GM23338 (cell line): ENCODE results near the gene BEST1. TPM values are rescaled to one million over a fixed set of nuclear protein-coding genes. Genes with fewer than 3 reads are reported as not detected.

Experiments
- ATAC-seq: fragments of 200-7000 bp; cut with Tn5 transposase; 3 replicates; pipeline ENCODE4 v1.9.1; 2020
- DNase-seq: peaks from one replicate; pipeline ENCODE4 v3.0.0-alpha.2; 2015; ENCODE audit warnings: low spot score
- H2AFZ ChIP-seq: fragments of 200-600 bp; sonication (generic); 2 replicates; pipeline ENCODE4 v1.8.0; 2016; ENCODE audit warnings: antibody characterized with exemption, mild to moderate bottlenecking, moderate library complexity
- H3F3A ChIP-seq: fragments of 200-600 bp; sonication (generic); replicated peaks from 2 replicates; pipeline ENCODE4 v1.8.0; 2017; ENCODE audit warnings: antibody characterized with exemption, mixed run types, low read depth
- H3K27ac ChIP-seq: fragments of 200-600 bp; sonication (generic); 2 replicates; pipeline ENCODE4 v1.6.1; 2016; ENCODE audit warnings: low read depth
- H3K27me3 ChIP-seq: fragments of 200-600 bp; sonication (generic); 2 replicates; pipeline ENCODE4 v1.8.0; 2016; ENCODE audit warnings: mild to moderate bottlenecking, mixed run types, moderate library complexity; ENCODE audit not compliant: insufficient read depth
- H3K36me3 ChIP-seq: fragments of 200-600 bp; sonication (generic); 2 replicates; pipeline ENCODE4 v1.8.0; 2016; ENCODE audit warnings: mild to moderate bottlenecking; ENCODE audit not compliant: insufficient read depth
- H3K4me1 ChIP-seq: fragments of 200-600 bp; sonication (generic); 2 replicates; pipeline ENCODE4 v1.8.0; 2016; ENCODE audit warnings: mild to moderate bottlenecking, moderate library complexity; ENCODE audit not compliant: insufficient read depth
- H3K4me2 ChIP-seq: fragments of 200-600 bp; sonication (generic); 2 replicates; pipeline ENCODE4 v1.7.1; 2017; ENCODE audit warnings: mixed run types
- H3K4me3 ChIP-seq: fragments of 200-600 bp; sonication (generic); 2 replicates; pipeline ENCODE4 v1.6.1; 2016; ENCODE audit warnings: mixed run types
- H3K79me2 ChIP-seq: fragments of 200-600 bp; sonication (generic); replicated peaks from 2 replicates; pipeline ENCODE4 v1.8.0; 2017; ENCODE audit warnings: mild to moderate bottlenecking; ENCODE audit not compliant: insufficient read depth
- H3K9me2 ChIP-seq: fragments of 200-600 bp; sonication (generic); 2 replicates; pipeline ENCODE4 v1.8.0; 2017; ENCODE audit not compliant: insufficient read depth
- H4K20me1 ChIP-seq: fragments of 200-600 bp; sonication (generic); replicated peaks from 2 replicates; pipeline ENCODE4 v1.8.0; 2017; ENCODE audit warnings: mild to moderate bottlenecking; ENCODE audit not compliant: insufficient read depth
- H3K27ac Mint-ChIP-seq: 2 replicates; pipeline ENCODE4 v1.8.0; 2020; ENCODE audit warnings: inconsistent platforms, mild to moderate bottlenecking, moderate library complexity, mixed read lengths
- H3K27me3 Mint-ChIP-seq: 3 replicates; pipeline ENCODE4 v1.8.0; 2022; ENCODE audit warnings: low read depth, mild to moderate bottlenecking, moderate library complexity, mixed read lengths, inconsistent platforms; ENCODE audit not compliant: insufficient read depth, poor library complexity
- H3K36me3 Mint-ChIP-seq: 3 replicates; pipeline ENCODE4 v1.8.0; 2021; ENCODE audit warnings: low read depth, mild to moderate bottlenecking, inconsistent platforms, moderate library complexity, mixed read lengths
- H3K4me1 Mint-ChIP-seq: 3 replicates; pipeline ENCODE4 v1.8.0; 2020; ENCODE audit warnings: mild to moderate bottlenecking, inconsistent platforms, mixed read lengths
- H3K4me3 Mint-ChIP-seq: 3 replicates; pipeline ENCODE4 v1.8.0; 2021; ENCODE audit warnings: moderate library complexity, mild to moderate bottlenecking, inconsistent platforms, mixed read lengths
- H3K9me3 Mint-ChIP-seq: 3 replicates; pipeline ENCODE4 v1.8.0; 2020; ENCODE audit warnings: moderate library complexity, mild to moderate bottlenecking, inconsistent platforms, mixed read lengths
- CREB1 ChIP-seq: fragments of 250-450 bp; sonication (Bioruptor Pico); IDR thresholded peaks from 2 replicates; pipeline ENCODE4 v1.5.0; 2020; ENCODE audit warnings: low read depth, mild to moderate bottlenecking, moderate library complexity
- EZH2 ChIP-seq: fragments of 200-600 bp; sonication (generic); IDR thresholded peaks from one replicate; pipeline ENCODE4 v1.8.0; 2017; ENCODE audit warnings: antibody characterized with exemption, mild to moderate bottlenecking, low read depth; ENCODE audit not compliant: unreplicated experiment
- JUNB ChIP-seq: IDR thresholded peaks from one replicate; pipeline ENCODE4 v1.6.1; 2016; ENCODE audit warnings: antibody characterized with exemption; ENCODE audit not compliant: unreplicated experiment
- STAT1 ChIP-seq: IDR thresholded peaks from one replicate; pipeline ENCODE4 v1.6.1; 2016; ENCODE audit warnings: antibody characterized with exemption; ENCODE audit not compliant: unreplicated experiment
- ZNF114 ChIP-seq: fragments of 250-450 bp; sonication (Bioruptor Pico); IDR thresholded peaks from 2 replicates; pipeline ENCODE4 v1.5.0; 2020; ENCODE audit warnings: mild to moderate bottlenecking, moderate library complexity
- ZNF331 ChIP-seq: fragments of 250-450 bp; sonication (Bioruptor Pico); IDR thresholded peaks from 2 replicates; pipeline ENCODE4 v1.5.0; 2020; ENCODE audit warnings: low read depth, mild to moderate bottlenecking, moderate library complexity
- polyA plus RNA-seq: library from polyadenylated mRNA; unstranded; fragments of >200 nt; fragmentation: Nextera tagmentation; extraction: Ambion mirVana; gene quantifications from 2 replicates; pipeline ENCODE4 v1.2.1, GENCODE V29; 2016
- total RNA-seq: library from RNA; depleted of rRNA; stranded (reverse); fragments of >200 nt; shearing (Covaris generic); gene quantifications from 2 replicates; pipeline ENCODE4 v1.2.3, GENCODE V29; 2014
- TF ChIP-seq, protein P1 (sequence below): fragments of 250-450 bp; sonication (Bioruptor Pico); IDR thresholded peaks from 2 replicates; pipeline ENCODE4 v1.5.0; 2020; ENCODE audit warnings: mild to moderate bottlenecking, moderate library complexity

BEST1 gene
- total and polyA plus RNA-seq, 2 experiments from 2014 or later, result 0.35 to 0.44 TPM

DNA sequence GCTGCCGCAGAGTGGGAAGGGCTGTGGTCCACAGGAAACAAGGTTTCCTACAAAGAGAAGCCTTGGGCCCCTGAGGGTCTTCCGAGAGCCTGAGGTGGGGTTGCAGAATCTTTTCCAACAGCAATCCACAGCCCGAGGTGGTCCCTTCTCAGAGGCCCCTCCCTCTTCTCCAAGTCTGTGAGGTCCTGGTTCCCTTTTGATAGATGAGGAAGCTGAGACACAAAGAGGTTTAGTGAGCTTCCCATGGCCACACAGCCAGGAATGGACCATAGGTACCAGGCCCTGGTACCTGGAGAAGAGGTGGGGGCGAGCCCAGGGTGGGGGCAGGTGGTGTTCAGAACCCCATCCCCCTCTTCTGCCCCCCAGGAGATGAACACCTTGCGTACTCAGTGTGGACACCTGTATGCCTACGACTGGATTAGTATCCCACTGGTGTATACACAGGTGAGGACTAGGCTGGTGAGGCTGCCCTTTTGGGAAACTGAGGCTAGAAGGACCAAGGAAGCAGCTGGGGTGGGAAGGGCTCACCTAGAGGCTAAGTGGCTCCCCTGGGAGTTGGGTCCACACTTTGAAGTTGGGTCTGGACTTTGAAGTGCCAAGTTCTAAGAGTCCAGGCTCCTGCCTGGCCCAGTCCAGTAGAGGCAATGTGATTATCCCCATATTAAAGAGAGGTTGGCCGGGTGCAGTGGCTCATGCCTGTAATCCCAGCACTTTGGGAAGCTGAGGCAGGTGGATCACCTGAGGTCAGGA lies 7.0 kb downstream of the BEST1 start:
- no peak for TF ChIP-seq EZH2
- TF ChIP-seq JUNB, result no peak
- TF ChIP-seq ZNF331 (CRISPR knock-in tag), result no peak
- no peak for TF ChIP-seq ZNF114 (CRISPR knock-in tag)
- no peaks in the 10 kb centered on the region for H3K9me3 Mint-ChIP-seq
- H3K27ac Mint-ChIP-seq, result no peak overlapping the region
- H3K27me3 Mint-ChIP-seq, result peaks cover 24% of the 10 kb centered on the region
- Histone ChIP-seq H3K4me3 (no peak overlapping the region), H3K27ac (no peak overlapping the region), H4K20me1 (no peaks in the 10 kb centered on the region), H3K79me2 (no peaks in the 10 kb centered on the region), H3F3A (peaks cover 8% of the 10 kb centered on the region; the same call in 1 of the 2 replicates), H2AFZ (no peak overlapping the region), H3K4me1 (peaks cover 7% of the 10 kb centered on the region; the same call in 1 of the 2 replicates), H3K9me2 (no peaks in the 10 kb centered on the region), H3K27me3 (peaks cover 12% of the 10 kb centered on the region; the same call in 1 of the 2 replicates), H3K4me2 (no peak overlapping the region), H3K36me3 (no peaks in the 10 kb centered on the region)
- H3K36me3 Mint-ChIP-seq, result 0 out of 3 replicates have a peak, but pooled peaks cover 3% of the 10 kb centered on the region
- DNase-seq (no peak), ATAC-seq (no peak)
- H3K4me1 Mint-ChIP-seq, result no peaks in the 10 kb centered on the region; the same call in 2 of the 3 replicates
- H3K4me3 Mint-ChIP-seq, result no peak overlapping the region

GRCh38 chr11:61958590-61958989 lies 8.4 kb downstream of the BEST1 start:
- no peak overlapping the region for H3K4me3 ChIP-seq
- no peaks in the 10 kb centered on the region for H3K9me2 ChIP-seq
- ATAC-seq (no peak), DNase-seq (no peak)
- peaks cover 12% of the 10 kb centered on the region; the same call in 1 of the 2 replicates for H3K27me3 ChIP-seq
- H3K4me1 ChIP-seq, result peaks cover 7% of the 10 kb centered on the region; the same call in 1 of the 2 replicates
- Mint-ChIP-seq H3K4me1 (no peaks in the 10 kb centered on the region; the same call in 2 of the 3 replicates), H3K36me3 (peaks cover 15% of the 10 kb centered on the region), H3K27ac (no peak overlapping the region), H3K4me3 (no peak overlapping the region), H3K27me3 (peaks cover 32% of the 10 kb centered on the region), H3K9me3 (no peaks in the 10 kb centered on the region)
- H3K4me2 ChIP-seq, result no peak overlapping the region
- H2AFZ ChIP-seq, result no peak overlapping the region
- no peak overlapping the region for H3K27ac ChIP-seq
- no peaks in the 10 kb centered on the region for H3K79me2 ChIP-seq
- H4K20me1 ChIP-seq, result no peaks in the 10 kb centered on the region
- TF ChIP-seq CREB1 (CRISPR knock-in tag) (no peak), STAT1 (no peak), EZH2 (no peak)
- TF ChIP-seq, protein P1, sequence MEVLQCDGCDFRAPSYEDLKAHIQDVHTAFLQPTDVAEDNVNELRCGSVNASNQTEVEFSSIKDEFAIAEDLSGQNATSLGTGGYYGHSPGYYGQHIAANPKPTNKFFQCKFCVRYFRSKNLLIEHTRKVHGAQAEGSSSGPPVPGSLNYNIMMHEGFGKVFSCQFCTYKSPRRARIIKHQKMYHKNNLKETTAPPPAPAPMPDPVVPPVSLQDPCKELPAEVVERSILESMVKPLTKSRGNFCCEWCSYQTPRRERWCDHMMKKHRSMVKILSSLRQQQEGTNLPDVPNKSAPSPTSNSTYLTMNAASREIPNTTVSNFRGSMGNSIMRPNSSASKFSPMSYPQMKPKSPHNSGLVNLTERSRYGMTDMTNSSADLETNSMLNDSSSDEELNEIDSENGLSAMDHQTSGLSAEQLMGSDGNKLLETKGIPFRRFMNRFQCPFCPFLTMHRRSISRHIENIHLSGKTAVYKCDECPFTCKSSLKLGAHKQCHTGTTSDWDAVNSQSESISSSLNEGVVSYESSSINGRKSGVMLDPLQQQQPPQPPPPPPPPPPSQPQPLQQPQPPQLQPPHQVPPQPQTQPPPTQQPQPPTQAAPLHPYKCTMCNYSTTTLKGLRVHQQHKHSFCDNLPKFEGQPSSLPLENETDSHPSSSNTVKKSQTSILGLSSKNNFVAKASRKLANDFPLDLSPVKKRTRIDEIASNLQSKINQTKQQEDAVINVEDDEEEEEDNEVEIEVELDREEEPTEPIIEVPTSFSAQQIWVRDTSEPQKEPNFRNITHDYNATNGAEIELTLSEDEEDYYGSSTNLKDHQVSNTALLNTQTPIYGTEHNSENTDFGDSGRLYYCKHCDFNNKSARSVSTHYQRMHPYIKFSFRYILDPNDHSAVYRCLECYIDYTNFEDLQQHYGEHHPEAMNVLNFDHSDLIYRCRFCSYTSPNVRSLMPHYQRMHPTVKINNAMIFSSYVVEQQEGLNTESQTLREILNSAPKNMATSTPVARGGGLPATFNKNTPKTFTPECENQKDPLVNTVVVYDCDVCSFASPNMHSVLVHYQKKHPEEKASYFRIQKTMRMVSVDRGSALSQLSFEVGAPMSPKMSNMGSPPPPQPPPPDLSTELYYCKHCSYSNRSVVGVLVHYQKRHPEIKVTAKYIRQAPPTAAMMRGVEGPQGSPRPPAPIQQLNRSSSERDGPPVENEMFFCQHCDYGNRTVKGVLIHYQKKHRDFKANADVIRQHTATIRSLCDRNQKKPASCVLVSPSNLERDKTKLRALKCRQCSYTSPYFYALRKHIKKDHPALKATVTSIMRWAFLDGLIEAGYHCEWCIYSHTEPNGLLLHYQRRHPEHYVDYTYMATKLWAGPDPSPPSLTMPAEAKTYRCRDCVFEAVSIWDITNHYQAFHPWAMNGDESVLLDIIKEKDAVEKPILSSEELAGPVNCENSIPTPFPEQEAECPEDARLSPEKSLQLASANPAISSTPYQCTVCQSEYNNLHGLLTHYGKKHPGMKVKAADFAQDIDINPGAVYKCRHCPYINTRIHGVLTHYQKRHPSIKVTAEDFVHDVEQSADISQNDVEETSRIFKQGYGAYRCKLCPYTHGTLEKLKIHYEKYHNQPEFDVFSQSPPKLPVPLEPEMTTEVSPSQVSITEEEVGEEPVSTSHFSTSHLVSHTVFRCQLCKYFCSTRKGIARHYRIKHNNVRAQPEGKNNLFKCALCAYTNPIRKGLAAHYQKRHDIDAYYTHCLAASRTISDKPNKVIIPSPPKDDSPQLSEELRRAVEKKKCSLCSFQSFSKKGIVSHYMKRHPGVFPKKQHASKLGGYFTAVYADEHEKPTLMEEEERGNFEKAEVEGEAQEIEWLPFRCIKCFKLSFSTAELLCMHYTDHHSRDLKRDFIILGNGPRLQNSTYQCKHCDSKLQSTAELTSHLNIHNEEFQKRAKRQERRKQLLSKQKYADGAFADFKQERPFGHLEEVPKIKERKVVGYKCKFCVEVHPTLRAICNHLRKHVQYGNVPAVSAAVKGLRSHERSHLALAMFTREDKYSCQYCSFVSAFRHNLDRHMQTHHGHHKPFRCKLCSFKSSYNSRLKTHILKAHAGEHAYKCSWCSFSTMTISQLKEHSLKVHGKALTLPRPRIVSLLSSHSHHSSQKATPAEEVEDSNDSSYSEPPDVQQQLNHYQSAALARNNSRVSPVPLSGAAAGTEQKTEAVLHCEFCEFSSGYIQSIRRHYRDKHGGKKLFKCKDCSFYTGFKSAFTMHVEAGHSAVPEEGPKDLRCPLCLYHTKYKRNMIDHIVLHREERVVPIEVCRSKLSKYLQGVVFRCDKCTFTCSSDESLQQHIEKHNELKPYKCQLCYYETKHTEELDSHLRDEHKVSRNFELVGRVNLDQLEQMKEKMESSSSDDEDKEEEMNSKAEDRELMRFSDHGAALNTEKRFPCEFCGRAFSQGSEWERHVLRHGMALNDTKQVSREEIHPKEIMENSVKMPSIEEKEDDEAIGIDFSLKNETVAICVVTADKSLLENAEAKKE (CRISPR knock-in tag), result no peak
- peaks cover 8% of the 10 kb centered on the region for H3F3A ChIP-seq
- no peaks in the 10 kb centered on the region for H3K36me3 ChIP-seq
